Measurements from ENCODE around the gene MPV17.
A peak's percentile ranks its signal among the peaks of the same experiment; 100 is the strongest.
"Not testable (repeated sequence)": the region's sequence is repeated elsewhere in the genome, so short reads cannot be mapped to it uniquely, and the experiment has no call there.

The MPV17 gene, protein sequence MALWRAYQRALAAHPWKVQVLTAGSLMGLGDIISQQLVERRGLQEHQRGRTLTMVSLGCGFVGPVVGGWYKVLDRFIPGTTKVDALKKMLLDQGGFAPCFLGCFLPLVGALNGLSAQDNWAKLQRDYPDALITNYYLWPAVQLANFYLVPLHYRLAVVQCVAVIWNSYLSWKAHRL

DNA sequence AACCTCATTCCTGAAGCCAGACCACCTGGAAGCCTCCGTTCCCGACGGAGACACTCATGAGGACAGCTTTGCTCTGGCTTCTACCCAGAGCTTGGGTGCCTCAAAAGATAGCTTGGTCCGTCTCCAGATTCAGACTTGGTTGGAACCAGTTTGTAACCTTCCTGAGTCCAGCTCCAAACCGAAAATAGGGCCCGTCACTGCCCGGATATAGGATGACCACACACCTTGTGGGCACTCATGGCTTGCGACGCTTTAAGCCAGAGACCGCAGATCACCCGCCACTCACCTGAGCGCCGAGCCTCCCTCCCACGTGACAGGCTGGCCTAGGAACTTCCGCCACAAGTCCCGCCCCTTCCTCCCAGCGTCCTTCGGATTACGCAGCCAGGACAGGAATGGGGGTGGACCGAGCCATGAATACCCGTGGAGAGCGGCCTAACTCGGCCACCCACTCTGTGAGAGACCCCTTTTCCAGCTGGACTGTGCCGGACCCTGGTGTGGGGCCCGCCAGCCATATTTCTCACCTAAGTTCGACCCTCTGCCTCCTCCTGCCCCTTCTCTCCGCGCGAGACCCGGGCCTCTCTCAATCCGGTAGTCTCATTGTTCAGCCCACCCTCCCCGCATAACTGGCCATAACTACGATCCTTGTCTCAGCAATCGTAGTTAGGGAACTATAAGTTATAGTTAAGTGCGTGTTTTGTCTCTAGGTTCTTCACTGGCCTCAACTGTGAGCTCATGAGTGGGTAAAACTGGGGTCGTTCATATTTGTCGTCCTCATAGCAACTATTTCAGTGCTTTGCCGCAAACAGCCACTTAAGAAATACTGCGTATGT is at the start of gene MPV17:
MPV17 (minus strand) TSS at position 332 of the 830 bp plus-strand sequence. CDS start 580 bp downstream, outside the sequence.
- DNase-seq (ENCODE audit: low read depth), result peak; percentile 78

DNA sequence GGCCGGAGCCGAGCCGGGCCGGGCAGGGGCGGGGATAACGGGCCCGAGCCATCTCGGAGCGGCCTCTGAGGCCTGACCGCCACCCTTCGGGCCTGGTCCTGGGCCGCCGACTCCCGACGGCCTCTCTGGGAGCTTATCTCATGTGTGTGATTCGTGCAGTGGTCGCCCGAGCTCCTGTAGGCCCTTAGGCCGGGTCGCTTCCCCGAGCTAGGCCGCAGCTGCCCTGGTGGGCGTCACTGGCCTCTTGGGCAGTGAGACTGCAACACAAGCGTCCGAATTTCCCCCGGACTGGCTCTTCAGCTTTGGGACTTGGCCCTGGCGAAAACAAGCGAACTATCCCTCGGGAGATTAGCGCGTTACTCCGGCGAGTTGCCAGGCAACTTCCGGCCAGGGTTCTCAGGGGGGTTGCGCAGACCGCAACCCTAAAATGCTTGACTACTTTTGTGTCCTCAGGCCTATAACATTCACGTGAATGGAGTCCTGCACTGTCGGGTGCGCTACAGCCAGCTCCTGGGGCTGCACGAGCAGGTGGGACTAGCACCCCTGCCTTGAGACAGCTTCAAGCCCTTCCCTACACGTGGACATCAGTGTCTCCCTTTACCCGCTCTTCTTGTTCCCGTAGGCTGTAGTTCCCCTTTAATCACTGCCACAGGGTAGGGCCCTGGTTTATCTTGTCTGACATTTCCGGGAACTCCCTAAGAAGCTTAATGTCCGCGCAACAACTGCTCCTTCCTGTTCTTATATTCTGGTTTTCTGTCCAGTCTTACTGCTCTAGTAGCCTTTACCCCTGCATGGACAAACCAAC is 48.1 kb upstream of the MPV17 start:
- DNase-seq (ENCODE audit: low read depth), result no peak

- DNase-seq (ENCODE audit: low read depth), result peak; percentile 99
Measured at GRCh38 chr2:27370026-27370815, 47.3 kb upstream of the MPV17 start, which contains the start of the genes EIF2B4 and SNX17. Gene EIF2B4, minus strand, starts transcription at chr2:27370338. Its CDS starts 24 bp downstream, at chr2:27370314. Gene SNX17, plus strand, starts transcription at chr2:27370616. Its CDS starts 128 bp downstream, at chr2:27370744.

GRCh38 chr2:27369471-27370025 is 46.7 kb upstream of the MPV17 start:
- peak; percentile 33 for DNase-seq (ENCODE audit: low read depth)

DNA sequence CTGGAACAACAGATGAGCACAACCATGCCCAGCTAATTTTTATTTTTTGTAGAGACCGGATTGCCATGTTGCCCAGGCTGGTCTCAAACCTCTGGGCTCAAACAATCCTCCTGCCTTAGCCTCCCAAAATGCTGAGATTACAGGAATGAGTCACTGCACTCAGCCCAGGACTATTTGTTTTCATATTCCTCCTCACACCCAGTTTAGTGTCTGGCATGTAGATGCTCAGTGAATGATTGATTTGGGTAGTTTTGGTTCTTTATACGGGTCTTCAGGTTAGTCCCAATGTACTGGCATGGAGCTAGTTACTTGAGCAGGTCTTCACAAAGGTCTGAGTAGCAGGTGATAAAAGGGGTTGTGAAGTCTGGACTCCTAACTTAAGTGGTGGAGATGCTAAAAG is 41.0 kb upstream of the MPV17 start:
- no peak for DNase-seq (ENCODE audit: low read depth)

DNA sequence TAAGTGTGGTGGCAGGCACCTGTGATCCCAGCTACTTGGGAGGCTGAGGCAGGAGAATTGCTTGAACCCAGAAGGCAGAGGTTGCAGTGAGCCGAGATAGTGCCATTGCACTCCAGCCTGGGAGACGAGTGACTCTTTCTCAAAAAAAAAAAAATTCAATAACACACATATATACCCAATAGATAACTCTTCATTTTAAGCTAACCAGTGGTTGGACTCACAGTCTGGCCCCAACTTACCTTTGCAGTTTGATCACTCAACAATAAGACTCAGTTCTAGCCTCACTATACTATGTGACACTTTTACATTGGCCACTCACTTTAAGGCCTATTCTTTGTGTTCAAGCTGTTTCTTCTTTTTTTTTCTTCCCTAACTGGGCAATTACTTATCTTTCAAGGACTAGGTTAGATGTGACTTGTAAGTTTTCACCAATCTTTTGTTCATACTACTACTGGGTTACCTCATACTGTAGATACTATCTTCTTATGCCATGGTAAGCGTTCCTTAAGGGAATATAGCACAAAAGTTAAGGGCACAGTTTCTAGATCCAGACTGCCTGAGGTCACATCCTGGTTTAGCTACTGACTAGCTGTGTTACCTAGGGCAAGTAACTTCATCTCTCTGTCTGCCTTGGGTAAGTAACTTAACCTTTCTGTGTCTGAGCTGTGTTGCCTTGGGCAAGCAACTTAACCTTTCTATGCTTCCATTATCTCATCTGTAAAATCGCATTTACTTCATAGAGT is 40.0 kb upstream of the MPV17 start:
- no peak for DNase-seq (ENCODE audit: low read depth)

DNA sequence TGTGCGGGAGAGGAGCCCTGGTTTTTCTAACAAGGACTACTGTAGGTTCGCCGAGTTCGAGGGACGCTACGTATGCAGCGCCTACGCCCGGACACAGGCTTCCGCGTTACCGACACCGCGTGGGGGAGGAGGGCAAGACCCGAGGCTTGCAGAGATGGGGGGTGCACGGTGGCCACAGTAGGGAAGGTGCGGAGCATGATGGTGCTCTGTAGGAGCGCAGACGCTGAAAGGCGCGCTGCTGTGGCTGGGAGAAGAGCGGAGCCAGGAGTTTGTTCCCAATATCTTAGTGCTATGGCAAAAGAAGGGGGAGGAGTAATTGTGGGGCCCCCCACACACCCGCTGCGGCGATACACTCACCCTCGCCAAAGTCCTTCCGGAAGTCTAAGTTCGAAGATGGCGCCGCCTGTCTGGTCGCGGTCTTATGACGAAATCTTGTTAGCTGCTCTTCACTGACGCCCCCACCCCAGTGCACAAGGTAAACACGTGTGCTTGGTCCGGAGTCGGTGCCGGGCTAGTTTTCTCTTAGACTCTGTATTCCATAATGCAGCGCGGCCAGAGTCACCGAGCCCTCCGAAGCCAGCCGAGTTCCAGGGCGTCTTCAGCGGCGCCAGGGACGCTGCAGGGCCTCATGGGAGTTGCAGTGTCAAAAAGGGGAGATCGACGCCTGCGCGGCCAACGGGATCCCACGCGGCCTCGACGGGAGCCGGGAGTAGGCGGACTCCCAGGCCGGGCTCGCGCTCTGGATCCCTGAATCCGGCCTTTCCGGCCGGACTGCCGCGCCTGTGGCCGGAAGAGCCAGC is 33.7 kb upstream of the MPV17 start, which contains the start of gene GTF3C2:
GTF3C2 (minus strand) TSS at position 383 of the 800 bp plus-strand sequence. CDS start 13,210 bp downstream, outside the sequence.
- DNase-seq (ENCODE audit: low read depth), result peak; percentile 94

GRCh38 chr2:27356056-27356381 is 33.1 kb upstream of the MPV17 start:
- peak; percentile 26 for DNase-seq (ENCODE audit: low read depth)

DNA sequence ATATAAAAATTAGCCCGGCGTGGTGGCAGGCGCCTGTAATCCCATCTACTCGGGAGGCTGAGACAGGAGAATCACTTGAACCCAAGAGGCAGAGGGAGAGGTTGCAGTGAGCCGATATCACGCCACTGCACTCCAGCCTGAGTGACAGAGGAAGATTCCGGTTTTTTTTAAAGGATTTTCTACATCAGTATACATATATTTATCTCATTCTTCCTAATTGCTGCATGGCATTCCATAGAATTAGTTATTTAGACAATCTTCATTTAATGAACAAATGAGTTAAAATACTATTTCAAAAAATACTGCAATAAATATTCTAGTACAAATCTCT is 31.7 kb upstream of the MPV17 start:
- DNase-seq (ENCODE audit: low read depth), result no peak

DNA sequence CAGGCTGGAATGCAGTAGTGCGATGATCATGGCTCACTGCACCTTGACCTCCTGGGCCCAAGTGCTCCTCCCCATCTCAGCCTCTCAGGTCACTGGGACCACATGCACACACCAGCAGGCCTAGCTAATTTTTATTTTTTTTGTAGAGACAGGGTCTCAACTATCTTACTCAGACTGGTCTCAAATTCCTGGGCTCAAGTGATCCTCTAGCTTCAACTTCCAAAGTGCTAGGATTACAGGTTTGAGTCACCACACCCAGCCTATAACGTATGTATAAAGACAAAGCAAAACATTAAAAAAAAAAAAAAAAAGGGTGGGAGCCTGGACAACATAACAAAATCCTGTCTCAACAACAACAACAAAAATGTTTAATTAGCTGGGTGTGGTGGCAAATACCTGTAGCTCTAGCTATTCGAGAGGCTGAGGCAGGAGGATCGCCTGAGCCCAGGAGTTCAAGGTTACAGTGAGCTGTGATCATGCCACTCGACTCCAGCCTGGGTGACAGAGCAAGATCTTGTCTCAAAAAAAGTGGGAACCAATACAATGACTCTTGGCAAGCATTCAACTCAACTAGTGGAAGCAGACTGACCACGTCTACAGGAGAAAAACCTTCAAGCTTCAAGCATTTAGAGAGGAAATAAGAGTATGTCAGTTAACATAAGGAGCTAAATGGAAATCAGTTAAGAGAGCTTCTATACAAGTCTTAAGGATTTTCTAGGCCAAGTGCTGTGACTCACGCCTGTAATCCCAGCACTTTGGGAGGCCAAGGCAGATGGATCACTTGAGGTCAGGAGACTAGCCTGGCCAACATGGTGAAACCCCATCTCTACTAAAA is 31.1 kb upstream of the MPV17 start:
- no peak for DNase-seq (ENCODE audit: low read depth)

DNA sequence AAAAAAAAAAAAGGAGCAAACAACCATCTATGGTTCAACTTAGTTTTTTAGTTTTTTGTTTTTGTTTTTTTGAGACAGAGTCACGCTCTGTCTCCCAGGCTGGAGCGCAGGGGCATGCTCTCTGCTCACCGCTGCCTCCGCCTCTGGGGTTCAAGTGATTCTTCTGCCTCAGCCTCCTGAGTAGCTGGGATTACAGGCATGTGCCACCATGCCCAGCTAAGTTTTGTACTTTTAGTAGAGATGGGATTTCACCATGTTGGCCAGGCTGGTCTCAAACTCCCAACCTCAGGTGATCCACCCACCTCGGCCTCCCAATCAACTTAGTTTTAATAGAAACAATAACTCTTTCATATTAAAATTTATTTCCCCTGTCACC is 30.5 kb upstream of the MPV17 start:
- DNase-seq (ENCODE audit: low read depth), result not testable (repeated sequence)

DNA sequence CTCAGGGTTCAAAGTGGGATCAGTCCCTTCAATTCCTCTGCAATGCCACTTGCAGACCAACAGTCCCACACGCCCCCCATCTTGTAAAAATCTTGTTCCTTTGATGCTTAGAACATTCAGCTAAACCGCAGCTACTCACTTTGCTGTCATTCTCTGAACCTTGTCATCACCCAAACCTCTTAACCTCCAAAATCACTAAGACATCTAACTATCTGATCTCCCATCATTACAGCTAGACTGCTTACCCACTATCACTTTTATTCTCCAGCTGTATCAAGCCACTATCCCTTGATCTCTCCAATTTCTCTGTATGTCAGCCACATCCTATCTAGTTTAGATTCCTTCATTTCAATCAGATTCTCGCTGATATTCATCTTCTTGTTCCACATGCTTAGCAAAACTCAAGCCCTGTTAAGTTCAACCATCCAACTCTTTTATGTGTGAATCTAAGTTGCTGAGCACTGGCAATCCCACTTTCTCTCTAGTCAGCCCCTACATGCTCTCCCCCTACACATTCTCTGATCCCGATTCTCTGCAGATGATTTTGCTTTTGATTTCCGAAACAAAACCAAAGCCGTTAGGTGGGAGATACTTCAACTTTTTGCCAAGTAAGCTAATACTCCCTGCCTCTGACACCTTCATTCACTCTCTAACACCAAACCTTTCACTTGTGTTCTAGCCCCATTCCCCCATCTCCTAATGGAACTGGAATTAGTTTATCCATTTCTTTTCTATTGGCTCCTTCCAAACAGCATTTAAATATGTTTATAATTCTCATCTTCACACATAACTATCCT is 29.1 kb upstream of the MPV17 start:
- DNase-seq (ENCODE audit: low read depth), result no peak

GRCh38 chr2:27350106-27350693 is 27.3 kb upstream of the MPV17 start:
- DNase-seq (ENCODE audit: low read depth), result no peak

GRCh38 chr2:27347641-27348040 is 24.7 kb upstream of the MPV17 start:
- no peak for DNase-seq (ENCODE audit: low read depth)

GRCh38 chr2:27336173-27336572 is 13.3 kb upstream of the MPV17 start:
- DNase-seq (ENCODE audit: low read depth), result no peak

DNA sequence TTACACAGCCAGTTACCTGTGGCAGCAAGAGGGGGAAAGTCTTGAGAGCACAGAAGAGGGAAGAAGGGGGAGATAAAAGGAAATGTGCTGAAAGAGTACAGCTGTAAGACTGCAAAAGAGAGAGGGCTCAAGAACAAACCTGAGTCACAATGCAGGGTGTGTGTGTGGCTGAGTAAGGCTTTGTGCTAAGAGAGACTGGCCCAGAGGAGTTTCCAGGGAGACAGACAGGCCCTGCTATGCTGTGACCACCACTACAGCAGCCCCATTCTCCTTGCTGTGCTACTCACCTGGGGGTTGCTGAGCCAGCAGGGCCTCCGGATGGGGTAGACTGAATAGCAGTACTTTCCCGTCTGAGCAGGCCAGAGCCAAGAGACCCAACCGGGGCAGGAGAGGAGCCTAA is 12.4 kb upstream of the MPV17 start:
- DNase-seq (ENCODE audit: low read depth), result no peak

DNA sequence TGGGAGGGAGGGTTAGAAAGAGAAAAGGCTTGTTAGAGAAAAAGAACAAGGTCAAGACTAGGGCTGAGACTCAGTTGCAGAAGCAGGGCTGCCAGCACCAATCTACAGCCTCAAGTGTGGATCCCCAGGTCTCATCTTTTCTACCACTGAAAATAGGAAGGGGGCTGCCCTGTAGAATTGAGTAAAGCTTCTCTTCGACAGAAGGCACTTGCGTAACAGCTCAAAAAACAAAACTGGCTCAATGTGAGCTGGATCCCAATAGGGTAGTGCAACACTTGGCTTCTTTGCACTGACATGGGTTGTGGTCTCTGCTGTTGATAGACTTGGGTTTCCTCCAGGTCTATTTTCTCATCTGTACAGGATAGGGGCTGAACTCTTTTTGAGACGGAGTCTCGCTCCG is 1.8 kb upstream of the MPV17 start:
- DNase-seq (ENCODE audit: low read depth), result no peak

Data from GM04504 (cell line).